KBM-7 (cell line): ENCODE measurements around the gene ABCA13.
A peak's percentile ranks its signal among the peaks of the same experiment; 100 is the strongest.

Experiments used
- DNase-seq: peaks from one replicate; pipeline ENCODE4 v3.0.0-alpha.2; 2015
- in situ Hi-C: fragments of 300-500 bp; cut with MboI; formaldehyde crosslinking; loops from 2 replicates; pipeline ENCODE4 v1.14.3; 2020; ENCODE audit warnings: low sequenced_read_pairs, low pct_unique_long_range_greater_than_20kb, mixed read lengths

ABCA13 gene

DNA sequence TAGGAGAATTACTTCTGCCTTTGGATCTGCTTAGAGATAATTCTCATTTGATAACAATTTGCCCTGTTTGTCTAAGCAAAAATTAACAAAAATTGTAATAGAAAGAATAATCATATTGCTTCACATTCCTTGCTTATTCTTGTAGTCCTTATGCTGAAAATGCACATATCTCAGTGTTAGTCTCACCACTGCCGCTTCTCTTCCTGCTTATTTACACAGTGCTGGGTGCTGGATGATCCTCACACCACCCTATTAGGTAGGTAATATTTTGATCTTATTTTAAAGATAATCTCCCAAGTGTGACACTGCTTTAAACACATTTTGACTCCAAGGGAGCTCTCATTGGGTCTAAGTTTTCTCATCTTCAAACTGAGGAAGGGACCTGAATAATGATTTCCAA is 46.0 kb downstream of the ABCA13 start:
- in situ Hi-C loops, result no loop called here

GRCh38 chr7:48217753-48218152 is 46.5 kb downstream of the ABCA13 start:
- no peak for DNase-seq
- in situ Hi-C loops, result no loop called here

More for the DNA sequence above, 46.0 kb downstream of the ABCA13 start:
- DNase-seq, result no peak

DNA sequence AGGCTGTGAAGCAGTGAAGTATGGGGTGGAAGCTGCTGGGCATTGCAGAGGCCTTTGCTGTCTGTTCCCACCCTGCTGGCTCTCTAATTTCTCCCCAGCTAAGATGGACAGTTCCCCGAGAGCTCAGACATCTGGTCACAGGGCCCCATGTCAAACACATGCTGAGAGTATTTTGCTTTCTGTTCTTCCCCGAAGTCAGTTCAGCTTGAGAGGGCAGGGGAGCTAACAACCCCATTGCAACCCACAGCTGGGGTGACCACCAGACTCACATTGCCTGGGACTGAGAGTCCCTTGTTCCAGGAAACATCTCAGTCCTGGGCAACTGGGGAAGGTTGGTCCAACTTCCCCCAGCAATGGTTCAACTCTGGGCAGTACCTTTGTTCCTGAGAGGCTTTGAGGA is 52.8 kb downstream of the ABCA13 start:
- in situ Hi-C loops, result no loop called here
- DNase-seq, result no peak

DNA sequence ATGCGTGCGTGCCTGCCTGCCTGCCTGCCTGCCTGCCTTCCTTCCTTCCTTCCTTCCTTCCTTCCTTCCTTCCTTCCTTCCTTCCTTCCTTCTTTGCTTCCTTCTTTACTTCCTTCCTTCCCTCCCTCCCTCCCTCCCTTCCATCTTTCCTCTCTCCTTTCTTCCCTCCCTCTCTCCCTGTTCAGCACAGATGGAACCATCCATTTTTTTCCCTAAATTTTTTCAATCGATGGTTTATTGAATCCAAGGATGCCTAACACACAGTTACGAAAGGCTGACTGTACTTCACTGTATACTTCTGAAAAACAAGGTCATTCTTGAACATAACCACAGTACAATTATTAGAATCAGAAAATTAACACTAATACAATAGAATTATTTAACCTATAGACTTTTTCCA is 53.8 kb downstream of the ABCA13 start:
- DNase-seq, result no peak

DNA sequence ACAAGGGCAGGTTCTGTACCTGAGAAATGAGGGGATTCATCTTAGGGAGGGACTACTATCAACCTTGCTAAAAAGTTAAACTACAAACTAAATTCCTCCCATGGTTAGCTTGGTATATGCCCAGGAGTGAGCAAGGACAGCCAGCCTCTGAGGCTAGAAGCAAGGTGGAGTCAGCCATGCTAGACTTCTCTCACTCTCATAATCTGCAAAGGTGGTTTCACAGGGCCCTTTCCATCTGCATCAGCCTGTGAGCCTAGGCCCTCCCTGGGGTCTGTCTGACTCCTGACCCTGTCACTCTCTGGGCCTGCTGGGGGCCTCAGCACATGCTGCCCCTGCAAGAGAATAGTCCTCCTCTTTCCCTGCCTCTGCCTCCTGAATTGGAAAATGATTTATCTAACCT is 66.1 kb downstream of the ABCA13 start:
- no peak for DNase-seq
- in situ Hi-C loops, result no loop called here

More for the DNA sequence above, 53.8 kb downstream of the ABCA13 start:
- in situ Hi-C loops, result no loop called here

GRCh38 chr7:48242846-48243245 is 71.6 kb downstream of the ABCA13 start:
- DNase-seq, result no peak
- in situ Hi-C loops, result no loop called here

- in situ Hi-C loops, result no loop called here
- peak; percentile 68 for DNase-seq
These were observed 73.6 kb downstream of the ABCA13 start for GRCh38 chr7:48244864-48245271.

GRCh38 chr7:48245751-48246472 is 74.7 kb downstream of the ABCA13 start:
- DNase-seq, result peak; percentile 61
- in situ Hi-C loops, result no loop called here

DNA sequence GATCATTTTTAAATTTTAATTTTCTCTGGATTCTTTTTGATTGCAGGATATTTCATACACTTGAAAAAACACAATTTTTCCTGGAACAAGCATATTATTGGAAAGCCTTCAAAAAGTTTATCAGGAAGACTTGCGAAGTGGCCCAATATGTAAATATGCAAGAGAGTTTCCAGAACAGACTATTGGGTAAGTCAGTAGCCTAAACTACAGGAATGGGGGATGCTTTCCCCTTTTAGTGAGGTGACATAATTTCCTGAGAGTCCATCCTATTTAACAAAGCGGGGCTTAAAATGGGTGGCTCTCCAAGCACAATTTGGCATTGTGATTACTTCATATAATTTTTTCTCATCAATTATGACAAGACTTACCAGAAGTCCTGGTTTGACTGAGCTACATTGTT is 77.9 kb downstream of the ABCA13 start:
- DNase-seq, result no peak
- in situ Hi-C loops, result no loop called here

GRCh38 chr7:48250441-48250951 is 79.2 kb downstream of the ABCA13 start:
- DNase-seq, result no peak
- in situ Hi-C loops, result no loop called here

DNA sequence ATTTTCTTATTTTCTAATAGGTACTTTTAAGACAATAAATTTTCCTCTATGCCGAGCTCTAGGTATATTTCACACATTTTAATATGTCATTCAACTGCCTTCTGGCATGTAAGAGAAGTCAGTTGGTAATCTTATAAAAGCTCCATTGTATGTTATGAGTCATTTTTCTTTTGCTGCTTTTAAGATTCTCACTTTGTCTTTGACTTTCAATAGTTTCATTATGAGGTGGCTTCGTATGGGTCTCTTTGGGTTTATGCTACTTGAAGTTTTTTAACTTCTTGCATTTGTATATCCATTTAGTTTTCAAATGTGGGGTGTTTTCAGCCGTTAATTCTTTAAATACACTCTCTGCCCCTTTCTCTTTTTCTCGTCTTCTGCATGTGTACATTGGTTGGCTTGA is 80.5 kb downstream of the ABCA13 start:
- in situ Hi-C loops, result no loop called here
- DNase-seq, result no peak

GRCh38 chr7:48252995-48253394 is 81.7 kb downstream of the ABCA13 start:
- in situ Hi-C loops, result no loop called here
- no peak for DNase-seq

- no peak for DNase-seq
- in situ Hi-C loops, result no loop called here
These were observed 83.8 kb downstream of the ABCA13 start for GRCh38 chr7:48255046-48255445.

DNA sequence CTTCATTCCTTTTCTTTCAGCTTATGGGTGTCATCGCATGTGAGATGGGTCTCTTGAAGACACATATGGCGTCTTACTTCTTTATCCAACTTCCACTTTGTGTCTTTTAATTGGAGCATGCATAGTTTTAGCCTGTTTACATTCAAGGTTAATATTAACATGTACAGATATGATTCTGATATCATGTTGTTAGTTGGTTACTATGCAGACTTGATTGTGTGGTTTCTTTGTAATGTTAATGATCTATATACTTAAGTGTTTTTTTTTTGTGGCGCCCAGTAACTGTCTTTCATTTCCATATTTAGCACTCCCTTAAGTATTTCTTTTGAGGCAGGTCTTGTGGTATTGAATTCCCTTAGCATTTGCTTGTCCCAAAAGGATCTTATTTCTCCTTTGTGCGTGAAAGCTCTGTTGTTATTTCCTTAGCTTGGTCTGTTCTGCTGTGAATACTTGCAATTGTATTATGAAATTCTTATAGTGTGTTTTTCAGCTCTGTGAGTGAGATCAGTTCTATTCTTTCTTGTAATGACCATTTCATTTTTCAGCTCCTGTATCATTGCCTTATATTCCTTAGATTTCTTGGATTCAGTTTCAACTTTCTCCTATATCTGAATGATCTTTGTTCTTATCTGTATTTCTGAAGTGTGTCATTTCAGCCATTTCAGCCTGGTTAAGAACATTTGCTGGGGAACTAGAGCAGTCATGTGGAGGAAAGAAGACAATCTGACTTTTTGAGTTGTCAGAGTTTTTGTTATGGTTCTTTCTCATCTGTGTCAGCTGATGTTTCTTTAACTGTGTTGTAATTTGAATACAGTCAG is 88.4 kb downstream of the ABCA13 start:
- in situ Hi-C loops, result no loop called here
- DNase-seq, result no peak

DNA sequence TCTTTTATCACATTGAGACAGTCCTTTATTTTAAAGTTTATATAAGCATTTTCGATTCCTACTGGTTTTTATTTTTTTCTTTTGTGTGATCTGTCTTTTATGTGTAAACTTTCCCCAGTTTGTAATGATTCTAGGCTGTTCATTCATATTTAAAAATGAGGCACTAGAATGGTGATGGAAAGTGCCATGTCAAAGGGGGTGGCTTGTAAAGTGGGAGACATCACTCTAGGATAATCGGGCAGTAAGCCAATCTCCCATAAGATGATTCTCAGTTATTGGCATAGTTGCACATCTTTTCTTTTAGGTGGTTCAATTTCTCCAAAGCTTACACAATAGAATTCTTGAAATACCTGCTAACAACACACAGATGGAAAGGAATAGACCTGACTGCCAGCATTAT is 90.4 kb downstream of the ABCA13 start:
- no peak for DNase-seq
- in situ Hi-C loops, result no loop called here

DNA sequence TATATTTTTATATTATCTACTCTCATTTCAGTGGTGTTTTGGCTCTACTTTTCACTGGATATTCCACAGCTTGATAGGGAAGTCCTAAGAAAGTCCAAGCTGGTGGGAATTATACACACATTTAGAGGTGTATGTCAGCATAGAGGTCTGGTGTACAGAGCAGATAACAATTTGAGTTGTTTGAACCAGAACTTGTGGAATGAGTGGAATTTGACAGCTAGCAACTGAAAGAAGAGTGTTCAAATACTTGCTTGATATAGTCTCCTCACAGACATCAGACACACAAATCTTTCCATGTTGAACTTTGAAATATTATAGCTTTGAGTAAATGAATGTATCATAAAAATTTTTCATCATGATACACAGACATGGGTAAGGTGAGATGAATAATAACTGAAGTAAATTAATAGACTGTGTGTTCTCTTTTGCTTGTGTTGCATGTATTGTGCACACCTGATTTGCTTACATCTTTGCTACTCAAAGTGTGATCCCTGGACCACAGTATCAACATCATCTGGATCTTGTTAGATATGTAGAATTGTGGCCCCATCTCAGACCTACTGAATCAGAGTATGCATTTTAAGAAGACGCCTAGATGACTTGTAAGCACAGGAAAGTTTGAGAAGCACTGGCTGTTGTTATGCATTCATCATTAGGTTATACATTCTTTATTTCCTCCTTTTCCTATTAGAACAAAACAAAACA is 91.5 kb downstream of the ABCA13 start:
- in situ Hi-C loops, result no loop called here

DNA sequence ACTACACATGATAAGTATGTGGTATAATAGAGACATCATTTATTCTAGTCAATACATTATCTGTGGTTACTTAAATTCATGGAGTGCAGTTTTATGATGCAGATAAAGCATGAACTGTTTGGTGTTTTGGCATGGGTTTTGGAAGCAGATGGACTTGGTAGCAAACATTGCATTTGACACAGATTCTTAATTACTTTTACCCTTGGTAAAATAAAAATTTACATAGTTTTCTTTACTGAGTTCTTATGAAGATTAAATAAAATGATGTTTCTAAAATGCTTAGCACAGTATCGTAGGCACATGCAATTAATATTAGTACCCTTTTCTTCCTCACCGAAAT is 92.0 kb downstream of the ABCA13 start:
- in situ Hi-C loops, result no loop called here
- no peak for DNase-seq

More for the DNA sequence above, 91.5 kb downstream of the ABCA13 start:
- DNase-seq, result no peak

DNA sequence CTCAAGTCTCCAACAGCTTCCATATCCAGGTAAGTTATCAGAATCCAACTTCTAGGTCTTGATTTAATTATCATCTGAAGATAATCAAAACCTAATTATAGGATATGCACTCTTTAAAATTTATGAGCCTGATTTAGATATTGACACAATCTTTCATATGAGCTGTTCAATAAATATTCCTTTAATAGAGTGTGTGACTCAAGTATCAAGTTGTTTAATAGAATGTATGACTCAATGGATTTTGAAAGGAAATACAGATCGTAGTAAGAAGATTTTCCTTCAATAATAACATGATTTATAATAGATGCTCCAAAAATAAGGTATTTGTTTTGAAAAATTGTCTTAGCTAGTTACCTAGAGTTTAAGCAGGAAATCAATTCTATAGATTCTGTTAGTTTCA is 97.8 kb downstream of the ABCA13 start:
- in situ Hi-C loops, result no loop called here
- no peak for DNase-seq

DNA sequence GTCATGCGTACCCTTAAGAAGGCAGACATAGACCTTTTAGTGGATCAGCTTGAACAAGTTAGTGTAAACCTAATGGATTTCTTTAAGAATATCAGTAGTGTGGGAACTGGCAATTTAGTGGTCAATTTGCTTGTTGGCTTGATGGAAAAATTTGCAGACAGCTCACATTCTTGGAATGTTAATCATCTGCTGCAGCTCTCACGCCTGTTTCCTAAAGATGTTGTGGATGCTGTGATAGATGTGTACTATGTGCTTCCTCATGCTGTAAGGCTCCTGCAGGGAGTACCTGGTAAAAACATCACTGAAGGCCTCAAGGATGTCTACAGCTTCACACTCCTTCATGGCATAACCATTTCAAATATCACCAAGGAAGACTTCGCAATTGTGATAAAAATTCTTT is 103.4 kb downstream of the ABCA13 start:
- DNase-seq, result no peak
- in situ Hi-C loops, result no loop called here

GRCh38 chr7:48279420-48279819 is 108.2 kb downstream of the ABCA13 start:
- in situ Hi-C loops, result no loop called here
- no peak for DNase-seq
